GM23338 (cell line): Measurements from ENCODE around the gene CIAO3. TPM values are rescaled to one million over a fixed set of nuclear protein-coding genes. Genes with fewer than 3 reads are reported as not detected.

Experiments
- ATAC-seq: fragments of 200-7000 bp; cut with Tn5 transposase; 3 replicates; pipeline ENCODE4 v1.9.1; 2020
- DNase-seq: peaks from one replicate; pipeline ENCODE4 v3.0.0-alpha.2; 2015; ENCODE audit warnings: low spot score
- H2AFZ ChIP-seq: fragments of 200-600 bp; sonication (generic); 2 replicates; pipeline ENCODE4 v1.8.0; 2016; ENCODE audit warnings: antibody characterized with exemption, mild to moderate bottlenecking, moderate library complexity
- H3F3A ChIP-seq: fragments of 200-600 bp; sonication (generic); replicated peaks from 2 replicates; pipeline ENCODE4 v1.8.0; 2017; ENCODE audit warnings: antibody characterized with exemption, mixed run types, low read depth
- H3K27ac ChIP-seq: fragments of 200-600 bp; sonication (generic); 2 replicates; pipeline ENCODE4 v1.6.1; 2016; ENCODE audit warnings: low read depth
- H3K27me3 ChIP-seq: fragments of 200-600 bp; sonication (generic); 2 replicates; pipeline ENCODE4 v1.8.0; 2016; ENCODE audit warnings: mild to moderate bottlenecking, mixed run types, moderate library complexity; ENCODE audit not compliant: insufficient read depth
- H3K36me3 ChIP-seq: fragments of 200-600 bp; sonication (generic); 2 replicates; pipeline ENCODE4 v1.8.0; 2016; ENCODE audit warnings: mild to moderate bottlenecking; ENCODE audit not compliant: insufficient read depth
- H3K4me1 ChIP-seq: fragments of 200-600 bp; sonication (generic); 2 replicates; pipeline ENCODE4 v1.8.0; 2016; ENCODE audit warnings: mild to moderate bottlenecking, moderate library complexity; ENCODE audit not compliant: insufficient read depth
- H3K4me2 ChIP-seq: fragments of 200-600 bp; sonication (generic); 2 replicates; pipeline ENCODE4 v1.7.1; 2017; ENCODE audit warnings: mixed run types
- H3K4me3 ChIP-seq: fragments of 200-600 bp; sonication (generic); 2 replicates; pipeline ENCODE4 v1.6.1; 2016; ENCODE audit warnings: mixed run types
- H3K79me2 ChIP-seq: fragments of 200-600 bp; sonication (generic); replicated peaks from 2 replicates; pipeline ENCODE4 v1.8.0; 2017; ENCODE audit warnings: mild to moderate bottlenecking; ENCODE audit not compliant: insufficient read depth
- H3K9me2 ChIP-seq: fragments of 200-600 bp; sonication (generic); 2 replicates; pipeline ENCODE4 v1.8.0; 2017; ENCODE audit not compliant: insufficient read depth
- H4K20me1 ChIP-seq: fragments of 200-600 bp; sonication (generic); replicated peaks from 2 replicates; pipeline ENCODE4 v1.8.0; 2017; ENCODE audit warnings: mild to moderate bottlenecking; ENCODE audit not compliant: insufficient read depth
- H3K27ac Mint-ChIP-seq: 2 replicates; pipeline ENCODE4 v1.8.0; 2020; ENCODE audit warnings: inconsistent platforms, mild to moderate bottlenecking, moderate library complexity, mixed read lengths
- H3K27me3 Mint-ChIP-seq: 3 replicates; pipeline ENCODE4 v1.8.0; 2022; ENCODE audit warnings: low read depth, mild to moderate bottlenecking, moderate library complexity, mixed read lengths, inconsistent platforms; ENCODE audit not compliant: insufficient read depth, poor library complexity
- H3K36me3 Mint-ChIP-seq: 3 replicates; pipeline ENCODE4 v1.8.0; 2021; ENCODE audit warnings: low read depth, mild to moderate bottlenecking, inconsistent platforms, moderate library complexity, mixed read lengths
- H3K4me1 Mint-ChIP-seq: 3 replicates; pipeline ENCODE4 v1.8.0; 2020; ENCODE audit warnings: mild to moderate bottlenecking, inconsistent platforms, mixed read lengths
- H3K4me3 Mint-ChIP-seq: 3 replicates; pipeline ENCODE4 v1.8.0; 2021; ENCODE audit warnings: moderate library complexity, mild to moderate bottlenecking, inconsistent platforms, mixed read lengths
- H3K9me3 Mint-ChIP-seq: 3 replicates; pipeline ENCODE4 v1.8.0; 2020; ENCODE audit warnings: moderate library complexity, mild to moderate bottlenecking, inconsistent platforms, mixed read lengths
- CREB1 ChIP-seq: fragments of 250-450 bp; sonication (Bioruptor Pico); IDR thresholded peaks from 2 replicates; pipeline ENCODE4 v1.5.0; 2020; ENCODE audit warnings: low read depth, mild to moderate bottlenecking, moderate library complexity
- EZH2 ChIP-seq: fragments of 200-600 bp; sonication (generic); IDR thresholded peaks from one replicate; pipeline ENCODE4 v1.8.0; 2017; ENCODE audit warnings: antibody characterized with exemption, mild to moderate bottlenecking, low read depth; ENCODE audit not compliant: unreplicated experiment
- EZH2phosphoT487 ChIP-seq: fragments of 200-600 bp; sonication (generic); IDR thresholded peaks from one replicate; pipeline ENCODE4 v1.8.1; 2018; ENCODE audit warnings: antibody characterized with exemption; ENCODE audit not compliant: unreplicated experiment
- JUNB ChIP-seq: IDR thresholded peaks from one replicate; pipeline ENCODE4 v1.6.1; 2016; ENCODE audit warnings: antibody characterized with exemption; ENCODE audit not compliant: unreplicated experiment
- NANOG ChIP-seq: IDR thresholded peaks from 2 replicates; pipeline ENCODE4 v1.6.1; 2016; ENCODE audit warnings: antibody characterized with exemption, borderline replicate concordance
- POLR2AphosphoS5 ChIP-seq: IDR thresholded peaks from 2 replicates; pipeline ENCODE4 v1.6.1; 2016; ENCODE audit warnings: antibody characterized with exemption, low read depth
- STAT1 ChIP-seq: IDR thresholded peaks from one replicate; pipeline ENCODE4 v1.6.1; 2016; ENCODE audit warnings: antibody characterized with exemption; ENCODE audit not compliant: unreplicated experiment
- ZNF114 ChIP-seq: fragments of 250-450 bp; sonication (Bioruptor Pico); IDR thresholded peaks from 2 replicates; pipeline ENCODE4 v1.5.0; 2020; ENCODE audit warnings: mild to moderate bottlenecking, moderate library complexity
- ZNF331 ChIP-seq: fragments of 250-450 bp; sonication (Bioruptor Pico); IDR thresholded peaks from 2 replicates; pipeline ENCODE4 v1.5.0; 2020; ENCODE audit warnings: low read depth, mild to moderate bottlenecking, moderate library complexity
- long read RNA-seq: library from polyadenylated mRNA; unstranded; transcript quantifications from one replicate; pipeline ENCODE4 v2.0.0, GENCODE V29; 2020; ENCODE audit not compliant: unreplicated experiment
- polyA plus RNA-seq: library from polyadenylated mRNA; unstranded; fragments of >200 nt; fragmentation: Nextera tagmentation; extraction: Ambion mirVana; gene quantifications from 2 replicates; pipeline ENCODE4 v1.2.1, GENCODE V29; 2016
- total RNA-seq: library from RNA; depleted of rRNA; stranded (reverse); fragments of >200 nt; shearing (Covaris generic); gene quantifications from 2 replicates; pipeline ENCODE4 v1.2.3, GENCODE V29; 2014; rRNA removed
- TF ChIP-seq, protein P1 (sequence below): IDR thresholded peaks from 2 replicates; pipeline ENCODE4 v1.6.1; 2016; ENCODE audit warnings: antibody characterized with exemption
- TF ChIP-seq, protein P2 (sequence below), 2 experiments: fragments of 200-600 bp in 1 of 2; sonication (generic) in 1 of 2; conservative IDR thresholded peaks; 2 replicates each; pipeline versions ENCODE4 v1.5.1 to v1.6.1; 2016 to 2017; ENCODE audit warnings: antibody characterized with exemption in 2 of 2, low read depth in 2 of 2, mild to moderate bottlenecking in 2 of 2, moderate library complexity in 1 of 2
- TF ChIP-seq, protein P3 (sequence below): IDR thresholded peaks from one replicate; pipeline ENCODE4 v1.6.1; 2018; ENCODE audit warnings: antibody characterized with exemption; ENCODE audit not compliant: unreplicated experiment

The CIAO3 gene
- total RNA-seq (19.2 and 42.3 TPM in 2 replicates), polyA plus RNA-seq (13.0 and 15.4 TPM in 2 replicates)
- long read RNA-seq, transcript CIAO3-201 (11 exons, 2,112 nt) = major isoform, 8 of 13 reads
- long read RNA-seq, partial matches to known transcripts = 1 of 13 reads
- long read RNA-seq, other reads (novel, unspliced or antisense) = 3 of 13 reads

DNA sequence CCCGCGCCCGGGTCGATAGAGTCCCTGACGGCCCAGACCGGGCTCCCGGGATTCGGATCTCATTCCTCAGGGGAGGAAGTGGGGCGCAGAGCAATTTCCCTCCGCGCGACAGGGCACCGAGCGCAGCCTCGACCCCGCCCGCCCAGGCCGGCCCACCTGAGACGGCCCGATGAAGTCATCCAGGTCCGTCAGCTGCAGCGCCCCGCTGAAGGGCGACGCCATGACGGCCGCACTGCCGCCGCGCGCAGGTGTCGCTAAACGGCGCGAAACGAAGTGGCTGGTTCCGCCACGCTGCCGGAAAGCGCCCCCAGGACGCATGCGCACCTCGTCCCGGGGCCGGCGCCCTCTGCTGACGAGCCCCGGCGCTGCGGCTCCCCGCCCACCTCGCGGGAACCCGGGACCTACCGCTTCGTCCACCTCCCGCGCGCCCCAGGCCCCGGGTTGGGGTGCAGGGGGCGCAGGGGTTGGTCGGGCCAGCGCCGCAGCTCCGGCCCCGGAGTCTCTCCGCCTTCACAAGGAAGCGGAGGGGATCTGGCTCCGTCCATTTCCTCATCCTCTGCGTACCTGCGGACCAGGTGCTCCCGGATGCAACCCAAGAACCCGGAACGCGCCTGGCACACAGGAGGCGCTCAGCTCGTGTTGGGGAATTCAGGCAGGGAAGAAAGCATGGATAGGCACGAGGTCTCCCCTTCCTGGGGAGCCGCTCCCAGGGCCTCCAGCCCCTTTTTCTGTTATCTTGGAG is at the start of gene CIAO3:
TSS of gene CIAO3 (minus strand) at position 234 of the 742 bp plus-strand sequence. CDS start at position 222, 12 bp downstream.
- H2AFZ ChIP-seq = peak within 1 kb of the TSS; percentile 81
- Mint-ChIP-seq H3K27me3 (peaks cover 17% of the 10 kb centered on the region), H3K4me3 (peak within 1 kb of the TSS; percentile 82), H3K9me3 (no peaks in the 10 kb centered on the region), H3K4me1 (peaks cover 13% of the 10 kb centered on the region), H3K36me3 (peaks cover 15% of the 10 kb centered on the region), H3K27ac (peak within 1 kb of the TSS; percentile 94; the same call in 1 of the 2 replicates)
- 0 out of 2 replicates have a peak, but pooled peaks cover 6% of the 10 kb centered on the region for H3F3A ChIP-seq
- H3K27ac ChIP-seq = peak within 1 kb of the TSS; percentile 84; the same call in 1 of the 2 replicates
- DNase-seq (peak; percentile 96), ATAC-seq (peak; percentile 78)
- no peaks in the 10 kb centered on the region for H3K27me3 ChIP-seq
- no peaks in the 10 kb centered on the region for H4K20me1 ChIP-seq
- peak within 1 kb of the TSS; percentile 96 for H3K4me3 ChIP-seq
- H3K79me2 ChIP-seq = no peaks in the 10 kb centered on the region
- peak within 1 kb of the TSS; percentile 95 for H3K4me2 ChIP-seq
- no peaks in the 10 kb centered on the region; the same call in 1 of the 2 replicates for H3K4me1 ChIP-seq
- TF ChIP-seq EZH2 = no peak
- TF ChIP-seq, protein P1, sequence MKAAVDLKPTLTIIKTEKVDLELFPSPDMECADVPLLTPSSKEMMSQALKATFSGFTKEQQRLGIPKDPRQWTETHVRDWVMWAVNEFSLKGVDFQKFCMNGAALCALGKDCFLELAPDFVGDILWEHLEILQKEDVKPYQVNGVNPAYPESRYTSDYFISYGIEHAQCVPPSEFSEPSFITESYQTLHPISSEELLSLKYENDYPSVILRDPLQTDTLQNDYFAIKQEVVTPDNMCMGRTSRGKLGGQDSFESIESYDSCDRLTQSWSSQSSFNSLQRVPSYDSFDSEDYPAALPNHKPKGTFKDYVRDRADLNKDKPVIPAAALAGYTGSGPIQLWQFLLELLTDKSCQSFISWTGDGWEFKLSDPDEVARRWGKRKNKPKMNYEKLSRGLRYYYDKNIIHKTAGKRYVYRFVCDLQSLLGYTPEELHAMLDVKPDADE = peak; percentile 98
- peak; percentile 95 for TF ChIP-seq CREB1 (CRISPR knock-in tag)
- no peak for TF ChIP-seq EZH2phosphoT487
- TF ChIP-seq POLR2AphosphoS5 = peak; percentile 81
- no peak for TF ChIP-seq NANOG
- no peak for TF ChIP-seq ZNF114 (CRISPR knock-in tag)
- TF ChIP-seq JUNB = no peak
- TF ChIP-seq ZNF331 (CRISPR knock-in tag) = no peak
- TF ChIP-seq, protein P2, sequence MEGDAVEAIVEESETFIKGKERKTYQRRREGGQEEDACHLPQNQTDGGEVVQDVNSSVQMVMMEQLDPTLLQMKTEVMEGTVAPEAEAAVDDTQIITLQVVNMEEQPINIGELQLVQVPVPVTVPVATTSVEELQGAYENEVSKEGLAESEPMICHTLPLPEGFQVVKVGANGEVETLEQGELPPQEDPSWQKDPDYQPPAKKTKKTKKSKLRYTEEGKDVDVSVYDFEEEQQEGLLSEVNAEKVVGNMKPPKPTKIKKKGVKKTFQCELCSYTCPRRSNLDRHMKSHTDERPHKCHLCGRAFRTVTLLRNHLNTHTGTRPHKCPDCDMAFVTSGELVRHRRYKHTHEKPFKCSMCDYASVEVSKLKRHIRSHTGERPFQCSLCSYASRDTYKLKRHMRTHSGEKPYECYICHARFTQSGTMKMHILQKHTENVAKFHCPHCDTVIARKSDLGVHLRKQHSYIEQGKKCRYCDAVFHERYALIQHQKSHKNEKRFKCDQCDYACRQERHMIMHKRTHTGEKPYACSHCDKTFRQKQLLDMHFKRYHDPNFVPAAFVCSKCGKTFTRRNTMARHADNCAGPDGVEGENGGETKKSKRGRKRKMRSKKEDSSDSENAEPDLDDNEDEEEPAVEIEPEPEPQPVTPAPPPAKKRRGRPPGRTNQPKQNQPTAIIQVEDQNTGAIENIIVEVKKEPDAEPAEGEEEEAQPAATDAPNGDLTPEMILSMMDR (conservative IDR thresholded peaks at IDR 0.05; ENCODE audit: low read depth in 2 of 2) = peak; percentile 59 to 82
- no peaks in the 10 kb centered on the region for H3K9me2 ChIP-seq
- no peaks in the 10 kb centered on the region for H3K36me3 ChIP-seq

DNA sequence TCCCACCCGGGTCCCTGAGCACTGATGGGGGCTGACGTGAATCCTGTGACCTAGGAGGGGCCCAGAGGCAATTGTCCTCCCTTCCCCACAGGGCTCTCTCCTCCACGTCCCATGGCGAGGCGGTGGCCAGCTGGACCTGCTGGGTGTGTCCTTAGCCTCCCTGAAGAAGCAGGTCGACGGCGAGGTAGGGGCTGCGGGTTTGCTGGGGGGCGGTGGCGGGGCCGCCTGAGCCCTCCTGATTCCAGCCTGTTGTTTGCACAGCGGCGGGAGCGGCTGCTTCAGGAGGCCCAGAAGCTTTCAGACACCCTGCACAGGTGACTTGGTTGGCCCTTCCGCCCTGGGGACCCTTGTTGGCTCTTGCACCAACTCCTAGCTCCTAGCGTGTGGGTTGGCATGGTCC is 49.3 kb upstream of the CIAO3 start:
- Histone ChIP-seq H3K4me2 (no peak overlapping the region), H3K27ac (no peak overlapping the region), H4K20me1 (peaks cover 10% of the 10 kb centered on the region), H2AFZ (no peak overlapping the region), H3K9me2 (no peaks in the 10 kb centered on the region), H3K4me1 (no peaks in the 10 kb centered on the region), H3K79me2 (peaks cover 11% of the 10 kb centered on the region; the same call in 1 of the 2 replicates), H3F3A (no peaks in the 10 kb centered on the region), H3K27me3 (no peaks in the 10 kb centered on the region), H3K36me3 (no peaks in the 10 kb centered on the region; the same call in 1 of the 2 replicates), H3K4me3 (no peak overlapping the region)
- ATAC-seq (no peak), DNase-seq (no peak)
- Mint-ChIP-seq H3K27ac (no peak overlapping the region), H3K27me3 (peaks cover 12% of the 10 kb centered on the region), H3K9me3 (no peaks in the 10 kb centered on the region; the same call in 2 of the 3 replicates), H3K36me3 (peaks cover 17% of the 10 kb centered on the region), H3K4me3 (peak overlapping the region; percentile 58; the same call in 2 of the 3 replicates), H3K4me1 (no peaks in the 10 kb centered on the region)
- no peak for TF ChIP-seq JUNB
- no peak for TF ChIP-seq CREB1 (CRISPR knock-in tag)
- TF ChIP-seq POLR2AphosphoS5 = no peak
- TF ChIP-seq ZNF331 (CRISPR knock-in tag) = no peak
- TF ChIP-seq STAT1 = no peak
- no peak for TF ChIP-seq NANOG
- no peak for TF ChIP-seq EZH2
- TF ChIP-seq, protein P1 = no peak
- TF ChIP-seq, protein P3, sequence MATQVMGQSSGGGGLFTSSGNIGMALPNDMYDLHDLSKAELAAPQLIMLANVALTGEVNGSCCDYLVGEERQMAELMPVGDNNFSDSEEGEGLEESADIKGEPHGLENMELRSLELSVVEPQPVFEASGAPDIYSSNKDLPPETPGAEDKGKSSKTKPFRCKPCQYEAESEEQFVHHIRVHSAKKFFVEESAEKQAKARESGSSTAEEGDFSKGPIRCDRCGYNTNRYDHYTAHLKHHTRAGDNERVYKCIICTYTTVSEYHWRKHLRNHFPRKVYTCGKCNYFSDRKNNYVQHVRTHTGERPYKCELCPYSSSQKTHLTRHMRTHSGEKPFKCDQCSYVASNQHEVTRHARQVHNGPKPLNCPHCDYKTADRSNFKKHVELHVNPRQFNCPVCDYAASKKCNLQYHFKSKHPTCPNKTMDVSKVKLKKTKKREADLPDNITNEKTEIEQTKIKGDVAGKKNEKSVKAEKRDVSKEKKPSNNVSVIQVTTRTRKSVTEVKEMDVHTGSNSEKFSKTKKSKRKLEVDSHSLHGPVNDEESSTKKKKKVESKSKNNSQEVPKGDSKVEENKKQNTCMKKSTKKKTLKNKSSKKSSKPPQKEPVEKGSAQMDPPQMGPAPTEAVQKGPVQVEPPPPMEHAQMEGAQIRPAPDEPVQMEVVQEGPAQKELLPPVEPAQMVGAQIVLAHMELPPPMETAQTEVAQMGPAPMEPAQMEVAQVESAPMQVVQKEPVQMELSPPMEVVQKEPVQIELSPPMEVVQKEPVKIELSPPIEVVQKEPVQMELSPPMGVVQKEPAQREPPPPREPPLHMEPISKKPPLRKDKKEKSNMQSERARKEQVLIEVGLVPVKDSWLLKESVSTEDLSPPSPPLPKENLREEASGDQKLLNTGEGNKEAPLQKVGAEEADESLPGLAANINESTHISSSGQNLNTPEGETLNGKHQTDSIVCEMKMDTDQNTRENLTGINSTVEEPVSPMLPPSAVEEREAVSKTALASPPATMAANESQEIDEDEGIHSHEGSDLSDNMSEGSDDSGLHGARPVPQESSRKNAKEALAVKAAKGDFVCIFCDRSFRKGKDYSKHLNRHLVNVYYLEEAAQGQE = no peak
- no peak for TF ChIP-seq ZNF114 (CRISPR knock-in tag)
